ENCODE results near the gene TPT1.

Gene TPT1

GRCh38 chr13:45356966-45357672 is 16.1 kb upstream of the TPT1 start:
- Histone ChIP-seq H3K79me2 (ENCODE audit: insufficient read depth, low read length) (no peaks in the 10 kb centered on the region), H3K27ac (ENCODE audit: low read length) (no peak overlapping the region), H3K27me3 (ENCODE audit: insufficient read depth, low read length, poor library complexity) (no peaks in the 10 kb centered on the region), H3K4me3 (ENCODE audit: low read depth in 1 of 2, low read length in 2 of 2) (no peak overlapping the region), H3K9me3 (ENCODE audit: insufficient read depth, low read length, severe bottlenecking) (peaks cover under 1% of the 10 kb centered on the region), H3K36me3 (ENCODE audit: insufficient read depth, low read length) (peaks cover 16% of the 10 kb centered on the region), H4K20me1 (ENCODE audit: insufficient read depth, low read length) (no peaks in the 10 kb centered on the region), H3K4me1 (ENCODE audit: insufficient read depth, low read length) (no peaks in the 10 kb centered on the region), H3K4me2 (ENCODE audit: insufficient read depth, low read length) (no peak overlapping the region), H2AFZ (ENCODE audit: low read depth, low read length) (no peak overlapping the region), H3K9ac (ENCODE audit: low read depth, low read length) (no peak overlapping the region)
- TF ChIP-seq EZH2 (IDR thresholded peaks at IDR 0.05; ENCODE audit: borderline replicate concordance, low read depth, low read length, severe bottlenecking) (no peak), CTCF (IDR thresholded peaks at IDR 0.05; ENCODE audit: borderline replicate concordance, extremely low read depth, low read length, poor library complexity, severe bottlenecking) (no peak)
- ATAC-seq (ENCODE audit: insufficient read depth, low read depth) (peak; percentile 22; the same call in 1 of the 3 replicates), DNase-seq (no peak)

GRCh38 chr13:45353895-45354294 is 12.9 kb upstream of the TPT1 start:
- H3K27me3 ChIP-seq (ENCODE audit: insufficient read depth, low read length, poor library complexity) = no peaks in the 10 kb centered on the region
- H3K4me1 ChIP-seq (ENCODE audit: insufficient read depth, low read length) = no peaks in the 10 kb centered on the region
- DNase-seq (no peak), ATAC-seq (ENCODE audit: insufficient read depth, low read depth) (no peak)
- H4K20me1 ChIP-seq (ENCODE audit: insufficient read depth, low read length) = no peaks in the 10 kb centered on the region
- no peaks in the 10 kb centered on the region for H3K9me3 ChIP-seq (ENCODE audit: insufficient read depth, low read length, severe bottlenecking)
- H3K36me3 ChIP-seq (ENCODE audit: insufficient read depth, low read length) = peaks cover 16% of the 10 kb centered on the region
- no peaks in the 10 kb centered on the region for H3K79me2 ChIP-seq (ENCODE audit: insufficient read depth, low read length)
- TF ChIP-seq CTCF (IDR thresholded peaks at IDR 0.05; ENCODE audit: borderline replicate concordance, extremely low read depth, low read length, poor library complexity, severe bottlenecking) = no peak
- TF ChIP-seq EZH2 (IDR thresholded peaks at IDR 0.05; ENCODE audit: borderline replicate concordance, low read depth, low read length, severe bottlenecking) = no peak
- H3K4me2 ChIP-seq (ENCODE audit: insufficient read depth, low read length) = no peak overlapping the region
- no peak overlapping the region for H2AFZ ChIP-seq (ENCODE audit: low read depth, low read length)
- H3K9ac ChIP-seq (ENCODE audit: low read depth, low read length) = no peak overlapping the region
- H3K4me3 ChIP-seq (ENCODE audit: low read depth in 1 of 2, low read length in 2 of 2) = no peak overlapping the region
- H3K27ac ChIP-seq (ENCODE audit: low read length) = no peak overlapping the region

DNA sequence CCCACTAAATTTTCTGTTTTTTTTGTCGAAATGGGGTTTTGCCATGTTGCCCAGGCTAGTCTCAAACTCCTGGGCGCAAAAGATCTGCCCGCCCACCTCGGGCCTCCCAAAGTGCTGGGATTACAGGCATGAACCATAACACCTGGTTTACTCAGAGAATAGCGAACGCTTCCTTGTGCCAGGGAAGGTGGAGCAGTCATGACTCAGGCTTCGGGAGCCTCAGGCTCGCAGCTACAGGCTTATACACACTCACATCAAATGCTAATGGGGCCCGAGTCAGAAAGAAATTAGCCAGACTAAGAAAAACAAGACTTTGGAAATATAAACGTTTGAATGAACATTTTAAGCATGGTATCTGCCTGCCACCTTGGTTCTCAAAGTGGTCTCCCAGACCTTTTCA is 11.0 kb upstream of the TPT1 start:
- TF ChIP-seq CTCF (IDR thresholded peaks at IDR 0.05; ENCODE audit: borderline replicate concordance, extremely low read depth, low read length, poor library complexity, severe bottlenecking) (no peak), EZH2 (IDR thresholded peaks at IDR 0.05; ENCODE audit: borderline replicate concordance, low read depth, low read length, severe bottlenecking) (no peak)
- no peak overlapping the region for H2AFZ ChIP-seq (ENCODE audit: low read depth, low read length)
- H3K79me2 ChIP-seq (ENCODE audit: insufficient read depth, low read length) = no peaks in the 10 kb centered on the region
- no peaks in the 10 kb centered on the region for H3K9me3 ChIP-seq (ENCODE audit: insufficient read depth, low read length, severe bottlenecking)
- H3K27me3 ChIP-seq (ENCODE audit: insufficient read depth, low read length, poor library complexity) = no peaks in the 10 kb centered on the region
- H3K27ac ChIP-seq (ENCODE audit: low read length) = no peak overlapping the region
- no peak overlapping the region for H3K4me3 ChIP-seq (ENCODE audit: low read depth in 1 of 2, low read length in 2 of 2)
- peaks cover 13% of the 10 kb centered on the region for H3K36me3 ChIP-seq (ENCODE audit: insufficient read depth, low read length)
- no peak for DNase-seq
- no peak for ATAC-seq (ENCODE audit: insufficient read depth, low read depth)
- no peaks in the 10 kb centered on the region for H3K4me1 ChIP-seq (ENCODE audit: insufficient read depth, low read length)
- H3K9ac ChIP-seq (ENCODE audit: low read depth, low read length) = no peak overlapping the region
- H4K20me1 ChIP-seq (ENCODE audit: insufficient read depth, low read length) = no peaks in the 10 kb centered on the region
- no peak overlapping the region for H3K4me2 ChIP-seq (ENCODE audit: insufficient read depth, low read length)

Data from DND-41 (cell line).